K562 (cell line): ENCODE results near the gene PLGRKT. TPM values are rescaled to one million over a fixed set of nuclear protein-coding genes. Genes with fewer than 3 reads are reported as not detected.

Experiments
- ATAC-seq: fragments of 200-7000 bp; cut with Tn5 transposase; 3 replicates; pipeline ENCODE4 v1.9.1; 2020; ENCODE audit warnings: moderate library complexity
- BruUV-seq: library from RNA; stranded (reverse); fragments of 400-500 nt; replicated peaks from 2 replicates; lab custom pipeline; 2021; lab: Mats Ljungman, UMichigan
- CTCF ChIA-PET: fragments of 300-600 bp; formaldehyde crosslinking; extraction: SDS; loops from one replicate; lab custom pipeline; 2021; ENCODE audit warnings: low intra/inter-chr PET ratio; lab: Yijun Ruan, JAX
- POLR2A ChIA-PET: fragments of 300-600, 350-650 bp; sonication (Branson Sonifier 250); formaldehyde crosslinking; extraction: SDS; loops from one replicate; lab custom pipeline; 2021; ENCODE audit warnings: antibody characterized with exemption, inconsistent platforms; lab: Yijun Ruan, JAX
- DNase-seq, 4 experiments: peaks; one replicate each; pipeline versions ENCODE4 v3.0.0 to v3.0.0-alpha.2; 2011 to 2018; ENCODE audit warnings: low spot score in 3 of 4, mixed read lengths in 3 of 4; ENCODE audit errors: extremely low read depth in 1 of 4
- FAIRE-seq: peaks from 2 replicates; lab custom pipeline; 2011; peaks lifted over from hg19 to GRCh38; lab: Jason Lieb, UNC
- H2AFZ ChIP-seq: 2 replicates; pipeline ENCODE4 v1.6.0; 2011; ENCODE audit warnings: low read depth, low read length, control low read depth, inconsistent platforms
- H3K27ac ChIP-seq: fragments of 200-600 bp; 3 replicates; pipeline ENCODE4 v1.8.0; 2011; ENCODE audit warnings: low read depth, mild to moderate bottlenecking, control low read depth, inconsistent platforms, low read length, moderate library complexity, mixed read lengths; ENCODE audit errors: extremely low read depth
- H3K27me3 ChIP-seq, 2 experiments: fragments of 300-600 bp in 1 of 2; 2 replicates in 1 of 2; 3 replicates in 1 of 2; pipeline versions ENCODE4 v1.6.0 to v1.8.0; 2011; ENCODE audit warnings: inconsistent platforms in 2 of 2, low read length in 2 of 2, mild to moderate bottlenecking in 1 of 2, mixed read lengths in 1 of 2, moderate library complexity in 1 of 2; ENCODE audit not compliant: control insufficient read depth in 2 of 2, insufficient read depth in 2 of 2
- H3K36me3 ChIP-seq: fragments of 300-600 bp; 3 replicates; pipeline ENCODE4 v1.8.0; 2011; ENCODE audit warnings: mild to moderate bottlenecking, low read length, inconsistent platforms; ENCODE audit not compliant: control insufficient read depth, insufficient read depth
- H3K4me1 ChIP-seq, 2 experiments: fragments of 200-600 bp in 1 of 2; replicated peaks in 1 of 2; 2 replicates in 1 of 2; 3 replicates in 1 of 2; pipeline versions ENCODE4 v1.5.1 to v1.8.0; 2011; ENCODE audit warnings: inconsistent platforms in 2 of 2, low read length in 2 of 2, mild to moderate bottlenecking in 1 of 2, mixed read lengths in 1 of 2, moderate library complexity in 1 of 2; ENCODE audit not compliant: control insufficient read depth in 2 of 2, insufficient read depth in 2 of 2
- H3K4me2 ChIP-seq: 2 replicates; pipeline ENCODE4 v1.6.1; 2011; ENCODE audit warnings: low read length, control low read depth, inconsistent platforms, mixed read lengths; ENCODE audit not compliant: insufficient read depth
- H3K4me3 ChIP-seq: fragments of 200-600 bp; sonication (generic), shearing (Covaris generic); 2 replicates; pipeline ENCODE4 v1.5.1; 2016; ENCODE audit warnings: control low read depth, inconsistent platforms
- H3K79me2 ChIP-seq: fragments of 200-600 bp; 3 replicates; pipeline ENCODE4 v1.8.0; 2011; ENCODE audit warnings: low read length, inconsistent platforms; ENCODE audit not compliant: control insufficient read depth, insufficient read depth
- H3K9ac ChIP-seq, 2 experiments: 2 replicates each; pipeline versions ENCODE4 v1.6.0 to v1.6.1; 2011; ENCODE audit warnings: low read depth in 2 of 2, low read length in 2 of 2, control low read depth in 1 of 2, inconsistent platforms in 1 of 2, mild to moderate bottlenecking in 1 of 2, mixed read lengths in 1 of 2; ENCODE audit not compliant: insufficient read depth in 1 of 2
- H3K9me1 ChIP-seq: one replicate; pipeline ENCODE4 v1.6.0; 2011; ENCODE audit warnings: inconsistent platforms, mild to moderate bottlenecking, low read length, moderate library complexity; ENCODE audit not compliant: control insufficient read depth, insufficient read depth
- H3K9me3 ChIP-seq: replicated peaks from 2 replicates; pipeline ENCODE4 v1.5.1; 2011; ENCODE audit warnings: low read depth, low read length, inconsistent platforms; ENCODE audit not compliant: control insufficient read depth, insufficient read depth
- H4K20me1 ChIP-seq: replicated peaks from 2 replicates; pipeline ENCODE4 v1.6.1; 2011; ENCODE audit warnings: low read length, inconsistent platforms, mixed read lengths; ENCODE audit not compliant: control insufficient read depth, insufficient read depth
- CHD7 ChIP-seq: fragments of 200-600 bp; sonication (generic); IDR thresholded peaks from one replicate; pipeline ENCODE4 v1.6.1; 2012; ENCODE audit warnings: mild to moderate bottlenecking, low read depth, low read length, inconsistent platforms
- RHOXF2B ChIP-seq: fragments of 250-450 bp; sonication (Bioruptor Pico); conservative IDR thresholded peaks from 2 replicates; pipeline ENCODE4 v1.5.1; 2021
- STAT6 ChIP-seq: sonication (generic); formaldehyde crosslinking; IDR thresholded peaks from 2 replicates; pipeline ENCODE4 v1.8.1; 2023; ENCODE audit warnings: mild to moderate bottlenecking, missing genetic modification reagents
- U2AF2 ChIP-seq: fragments of 200-400 bp; formaldehyde crosslinking; optimal IDR thresholded peaks from 2 replicates; pipeline ENCODE3; 2017; ENCODE audit warnings: low read depth, mild to moderate bottlenecking, low read length
- USF1 ChIP-seq: sonication (generic); formaldehyde crosslinking; IDR thresholded peaks from 2 replicates; pipeline ENCODE4 v1.9.0; 2022; ENCODE audit warnings: mild to moderate bottlenecking, missing genetic modification reagents
- WGBS: fragments of 100-300 bp; shearing (Covaris generic); methylation state at CpG from one replicate; pipeline ENCODE4 v1.1.6; 2016; ENCODE audit warnings: low coverage, mixed read lengths; ENCODE audit not compliant: insufficient coverage; ENCODE audit errors: missing lambda C conversion rate; 5-methylcytosine and 5-hydroxymethylcytosine counted together
- in situ Hi-C: fragments of 300-500 bp; cut with MboI; formaldehyde crosslinking; loops from 4 replicates; pipeline ENCODE4 v1.15.0; 2018; ENCODE audit warnings: inconsistent platforms, mixed read lengths
- intact Hi-C: fragments of 100-400 bp; cut with micrococcal nuclease; formaldehyde crosslinking; loops from 2 replicates; pipeline ENCODE4 v1.14.2; 2022
- polyA plus RNA-seq, 8 experiments: library from polyadenylated mRNA; depleted of rRNA in 4 of 8; stranded (reverse) in 5 of 8; unstranded in 3 of 8; fragments of >200 nt; fragmentation: Nextera tagmentation in 2 of 8; fragmentation: Illumina TruSeq in 1 of 8; extraction: Ambion mirVana in 2 of 8; extraction: Trizol in 1 of 8; gene quantifications; 2 replicates each; pipeline versions ENCODE4 v1.2.1 to v1.2.3, GENCODE V29; 2011 to 2014; ENCODE audit warnings: inconsistent platforms in 1 of 8, missing spikeins in 1 of 8
- total RNA-seq, 7 experiments: library from RNA; depleted of rRNA in 6 of 7; stranded (reverse); fragments of >200 nt in 6 of 7; fragmentation: Illumina TruSeq in 2 of 7; extraction: Trizol in 2 of 7; gene quantifications; 2 replicates each; pipeline versions ENCODE4 v1.2.1 to v1.2.3, GENCODE V29; 2011 to 2021; ENCODE audit warnings: low replicate concordance in 1 of 7

The PLGRKT gene
- total and polyA plus RNA-seq, 9 of the 15 experiments (the other 6 are each of a cell fraction or from before 2014, with no cell fraction given) = 4.7 to 13.8 (median 6.5) TPM

- TF ChIP-seq USF1 (CRISPR knock-in tag) = no peak
These were observed 43.2 kb upstream of the PLGRKT start (continued) for GRCh38 chr9:5480919-5481318.

GRCh38 chr9:5479994-5480694, 42.4 kb upstream of the PLGRKT start:
- no TSS peak for BruUV-seq
- Histone ChIP-seq H3K27me3 (no peaks in the 10 kb centered on the region), H3K4me1 (no peaks in the 10 kb centered on the region), H2AFZ (no peak overlapping the region), H3K27ac (no peak overlapping the region), H4K20me1 (no peaks in the 10 kb centered on the region), H3K4me2 (no peak overlapping the region), H3K4me3 (no peak overlapping the region), H3K9me1 (no peaks in the 10 kb centered on the region), H3K9ac (no peak overlapping the region), H3K9me3 (no peaks in the 10 kb centered on the region), H3K79me2 (no peaks in the 10 kb centered on the region), H3K36me3 (no peaks in the 10 kb centered on the region)
- no peak for FAIRE-seq
- POLR2A ChIA-PET = no interaction called here
- DNase-seq = no peak
- CTCF ChIA-PET = no interaction called here
- no peak for ATAC-seq
- intact Hi-C loops (no loop called here), in situ Hi-C loops (no loop called here)
- 62% methylated on average over 3 of the region's 3 CpGs for WGBS
- TF ChIP-seq CHD7 (no peak), U2AF2 (no peak), STAT6 (no peak), RHOXF2B (CRISPR knock-in tag) (no peak)
